GM12892 (cell line): ENCODE data around the gene ADGRG6.

Source experiments
- POLR2A ChIP-seq: IDR thresholded peaks from 2 replicates; pipeline ENCODE4 v1.6.1; 2011; ENCODE audit warnings: low read depth, low read length, control low read depth
- POLR2AphosphoS5 ChIP-seq: IDR thresholded peaks from 2 replicates; pipeline ENCODE4 v1.6.1; 2011; ENCODE audit warnings: low read depth, low read length, control low read depth

GRCh38 chr6:142409794-142410193 lies 108.0 kb downstream of the ADGRG6 start:
- TF ChIP-seq POLR2A = no peak
- TF ChIP-seq POLR2AphosphoS5 = no peak
